Effector memory CD8-positive, alpha-beta T cell (primary cell): ENCODE measurements around the gene ZNF488.

ENCODE experiments used
- ATAC-seq: fragments of 150-1000 bp; cut with Tn5 transposase; replicated peaks from 2 replicates; pipeline ENCODE4 v1.10.0; 2021; ENCODE audit warnings: mild to moderate bottlenecking, moderate library complexity
- DNase-seq, 3 experiments: peaks; one replicate each; pipeline ENCODE4 v3.0.0; 2021
- H3K27ac Mint-ChIP-seq, 2 donors: one replicate each; pipeline ENCODE4 v1.8.0; 2022; ENCODE audit warnings: mild to moderate bottlenecking in 2 of 2, mixed read lengths in 2 of 2, moderate library complexity in 2 of 2
- H3K27me3 Mint-ChIP-seq, 2 donors: one replicate each; pipeline ENCODE4 v1.8.0; 2022; ENCODE audit warnings: mixed read lengths in 2 of 2
- H3K36me3 Mint-ChIP-seq: one replicate; pipeline ENCODE4 v1.8.0; 2022; ENCODE audit warnings: mild to moderate bottlenecking, moderate library complexity, mixed read lengths; ENCODE audit not compliant: insufficient read depth
- H3K4me1 Mint-ChIP-seq, 2 donors: one replicate each; pipeline ENCODE4 v1.8.0; 2022; ENCODE audit warnings: low read depth in 2 of 2, mixed read lengths in 2 of 2
- H3K4me3 Mint-ChIP-seq, 2 donors: one replicate each; pipeline ENCODE4 v1.8.0; 2022; ENCODE audit warnings: mild to moderate bottlenecking in 2 of 2, mixed read lengths in 2 of 2, moderate library complexity in 2 of 2
- H3K9me3 Mint-ChIP-seq, 2 donors: one replicate each; pipeline ENCODE4 v1.8.0; 2022; ENCODE audit warnings: mixed read lengths in 2 of 2

The ZNF488 gene

GRCh38 chr10:47326306-47326926, 57.7 kb downstream of the ZNF488 start:
- Mint-ChIP-seq H3K4me1 (peaks cover 0 to 10% of the 10 kb centered on the region in 2 donors), H3K9me3 (peaks cover 11 to 14% of the 10 kb centered on the region in 2 donors), H3K27me3 (peaks cover 7 to 19% of the 10 kb centered on the region in 2 donors), H3K36me3 (no peaks in the 10 kb centered on the region), H3K4me3 (no peak overlapping the region), H3K27ac (no peak overlapping the region)
- DNase-seq (no peak), ATAC-seq (no peak)

DNA sequence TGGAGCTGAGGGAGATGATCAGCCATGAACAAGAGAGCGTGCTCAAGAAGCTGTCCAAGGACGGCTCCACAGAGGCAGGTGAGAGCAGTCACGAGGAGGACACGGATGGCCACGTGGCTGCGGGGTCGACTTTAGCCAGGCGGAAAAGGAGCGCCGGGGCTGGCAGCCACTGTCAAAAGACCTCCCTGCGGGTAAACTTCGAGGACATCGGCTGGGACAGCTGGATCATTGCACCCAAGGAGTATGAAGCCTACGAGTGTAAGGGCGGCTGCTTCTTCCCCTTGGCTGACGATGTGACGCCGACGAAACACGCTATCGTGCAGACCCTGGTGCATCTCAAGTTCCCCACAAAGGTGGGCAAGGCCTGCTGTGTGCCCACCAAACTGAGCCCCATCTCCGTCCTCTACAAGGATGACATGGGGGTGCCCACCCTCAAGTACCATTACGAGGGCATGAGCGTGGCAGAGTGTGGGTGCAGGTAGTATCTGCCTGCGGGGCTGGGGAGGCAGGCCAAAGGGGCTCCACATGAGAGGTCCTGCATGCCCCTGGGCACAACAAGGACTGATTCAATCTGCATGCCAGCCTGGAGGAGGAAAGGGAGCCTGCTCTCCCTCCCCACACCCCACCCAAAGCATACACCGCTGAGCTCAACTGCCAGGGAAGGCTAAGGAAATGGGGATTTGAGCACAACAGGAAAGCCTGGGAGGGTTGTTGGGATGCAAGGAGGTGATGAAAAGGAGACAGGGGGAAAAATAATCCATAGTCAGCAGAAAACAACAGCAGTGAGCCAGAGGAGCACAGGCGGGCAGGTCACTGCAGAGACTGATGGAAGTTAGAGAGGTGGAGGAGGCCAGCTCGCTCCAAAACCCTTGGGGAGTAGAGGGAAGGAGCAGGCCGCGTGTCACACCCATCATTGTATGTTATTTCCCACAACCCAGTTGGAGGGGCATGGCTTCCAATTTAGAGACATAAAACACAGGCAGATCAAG, 58.5 kb downstream of the ZNF488 start:
- DNase-seq: no peak
- Mint-ChIP-seq H3K27ac (no peak overlapping the region), H3K4me3 (no peak overlapping the region), H3K27me3 (peaks cover 14 to 27% of the 10 kb centered on the region in 2 donors), H3K36me3 (no peaks in the 10 kb centered on the region), H3K9me3 (peaks cover 11 to 14% of the 10 kb centered on the region in 2 donors), H3K4me1 (peaks cover 0 to 10% of the 10 kb centered on the region in 2 donors)
- ATAC-seq: no peak

- H3K9me3 Mint-ChIP-seq: peaks cover 11 to 14% of the 10 kb centered on the region in 2 donors
- H3K27ac Mint-ChIP-seq: no peak overlapping the region
- no peaks in the 10 kb centered on the region for H3K36me3 Mint-ChIP-seq
- no peak overlapping the region for H3K4me3 Mint-ChIP-seq
- no peak for DNase-seq
- H3K27me3 Mint-ChIP-seq: peaks cover 14 to 28% of the 10 kb centered on the region in 2 donors
- H3K4me1 Mint-ChIP-seq: peaks cover 0 to 10% of the 10 kb centered on the region in 2 donors
- ATAC-seq: no peak
Observed at GRCh38 chr10:47323636-47324296, 60.3 kb downstream of the ZNF488 start.

- no peaks in the 10 kb centered on the region for H3K36me3 Mint-ChIP-seq
- ATAC-seq: no peak
- peaks cover 14 to 28% of the 10 kb centered on the region in 2 donors for H3K27me3 Mint-ChIP-seq
- H3K9me3 Mint-ChIP-seq: peaks cover 6 to 7% of the 10 kb centered on the region in 2 donors
- no peak overlapping the region for H3K4me3 Mint-ChIP-seq
- peaks cover 0 to 6% of the 10 kb centered on the region in 2 donors for H3K4me1 Mint-ChIP-seq
- no peak for DNase-seq
- H3K27ac Mint-ChIP-seq: no peak overlapping the region
Observed at GRCh38 chr10:47323087-47323486, 61.0 kb downstream of the ZNF488 start.

GRCh38 chr10:47322300-47323061, 61.6 kb downstream of the ZNF488 start, which contains the start of gene GDF2:
GDF2 (plus strand) TSS chr10:47322454; CDS start chr10:47322669, 215 bp downstream.
- ATAC-seq: no peak
- no peak within 1 kb of the TSS for H3K4me3 Mint-ChIP-seq
- H3K9me3 Mint-ChIP-seq: peaks cover under 1 to 1% of the 10 kb centered on the region in 2 donors
- H3K27ac Mint-ChIP-seq: no peak within 1 kb of the TSS
- H3K36me3 Mint-ChIP-seq: no peaks in the 10 kb centered on the region
- no peak for DNase-seq
- H3K4me1 Mint-ChIP-seq: peaks cover 0 to under 1% of the 10 kb centered on the region in 2 donors
- H3K27me3 Mint-ChIP-seq: peaks cover 14 to 28% of the 10 kb centered on the region in 2 donors

DNA sequence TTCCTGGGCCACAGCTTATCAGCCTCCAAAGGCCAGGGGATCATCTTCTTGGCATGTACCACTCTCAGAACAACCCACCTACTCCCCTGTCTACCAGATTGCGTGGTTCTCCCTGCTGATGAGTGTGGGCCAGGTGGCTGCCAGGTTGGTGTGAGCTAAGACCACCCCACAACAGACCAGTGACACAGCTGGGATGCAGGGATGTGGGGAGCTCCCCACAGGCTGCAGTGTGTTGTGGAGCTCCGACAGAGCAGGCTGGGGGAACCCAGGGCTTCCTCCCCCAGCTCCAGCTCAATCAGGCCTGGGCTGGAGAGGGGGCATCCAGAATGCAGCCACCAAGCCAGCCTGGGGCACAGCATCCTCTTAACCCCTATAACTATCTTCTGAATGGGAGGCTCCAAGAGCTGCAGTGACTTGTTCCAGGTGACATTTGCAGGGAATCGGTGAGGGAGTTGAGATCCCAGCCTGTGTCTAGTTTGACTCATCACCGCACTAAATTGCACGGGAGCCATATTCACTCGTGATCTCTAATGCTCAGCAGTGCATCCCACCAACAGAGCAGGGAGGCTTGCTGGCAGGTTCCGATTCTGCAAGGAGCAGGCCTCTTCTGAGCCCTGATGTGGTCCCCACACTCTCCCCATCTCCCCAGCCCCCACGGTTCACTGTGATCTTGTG, 62.4 kb downstream of the ZNF488 start:
- H3K4me3 Mint-ChIP-seq: no peak overlapping the region
- no peaks in the 10 kb centered on the region for H3K36me3 Mint-ChIP-seq
- no peaks in the 10 kb centered on the region for H3K4me1 Mint-ChIP-seq
- ATAC-seq: no peak
- no peaks in the 10 kb centered on the region for H3K9me3 Mint-ChIP-seq
- DNase-seq: no peak
- H3K27ac Mint-ChIP-seq: no peak overlapping the region
- peaks cover 14 to 28% of the 10 kb centered on the region in 2 donors for H3K27me3 Mint-ChIP-seq

DNA sequence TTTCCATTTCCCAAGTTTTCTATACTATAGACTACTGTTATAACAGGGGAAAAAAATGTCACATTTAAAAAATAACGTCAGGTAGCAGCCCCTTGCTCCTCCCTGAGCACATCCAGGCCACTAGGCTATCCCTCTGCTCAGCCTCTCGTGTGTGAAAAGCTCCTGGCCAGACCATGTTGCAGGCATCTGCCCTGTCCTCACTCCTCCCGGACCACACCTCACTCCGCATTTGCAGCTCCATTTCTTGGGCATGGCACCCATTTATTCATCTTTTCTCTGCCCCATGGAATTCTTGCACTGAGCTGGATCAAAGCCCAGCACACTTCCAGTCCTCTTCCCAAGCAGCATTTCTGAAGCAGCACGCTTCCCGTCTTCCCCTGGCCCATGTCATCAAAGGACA, 63.3 kb downstream of the ZNF488 start:
- H3K36me3 Mint-ChIP-seq: no peaks in the 10 kb centered on the region
- no peak overlapping the region for H3K4me3 Mint-ChIP-seq
- ATAC-seq (no peak), DNase-seq (no peak)
- H3K27me3 Mint-ChIP-seq: peaks cover 14 to 28% of the 10 kb centered on the region in 2 donors
- H3K4me1 Mint-ChIP-seq: no peaks in the 10 kb centered on the region
- H3K27ac Mint-ChIP-seq: no peak overlapping the region
- H3K9me3 Mint-ChIP-seq: no peaks in the 10 kb centered on the region

- Mint-ChIP-seq H3K36me3 (no peaks in the 10 kb centered on the region), H3K27me3 (peaks cover 14 to 25% of the 10 kb centered on the region in 2 donors), H3K27ac (no peak overlapping the region), H3K4me1 (no peaks in the 10 kb centered on the region), H3K9me3 (no peaks in the 10 kb centered on the region), H3K4me3 (no peak overlapping the region)
- ATAC-seq: no peak
- DNase-seq: no peak
Observed at GRCh38 chr10:47319784-47320183, 64.3 kb downstream of the ZNF488 start.

DNA sequence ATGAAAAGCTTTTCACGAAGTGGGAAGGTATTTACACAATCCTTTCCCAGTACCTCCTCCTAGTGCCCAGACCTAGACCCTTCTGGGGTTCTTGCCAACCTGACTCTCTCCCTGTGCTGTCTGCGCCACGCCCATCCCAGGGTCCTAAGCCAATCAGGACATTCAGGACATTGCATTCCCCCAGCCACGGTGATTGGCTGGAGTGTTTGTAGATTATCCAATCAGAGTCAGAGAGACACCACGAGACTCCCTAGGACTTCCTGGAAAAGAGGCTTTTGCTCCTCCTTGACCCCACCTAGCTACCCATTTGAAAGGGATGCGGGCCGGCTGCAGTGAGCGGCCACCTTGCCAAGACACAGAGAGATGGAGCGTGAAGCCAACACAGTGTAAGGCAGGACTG, 65.4 kb downstream of the ZNF488 start:
- H3K27ac Mint-ChIP-seq: no peak overlapping the region
- no peaks in the 10 kb centered on the region for H3K4me1 Mint-ChIP-seq
- no peak overlapping the region for H3K4me3 Mint-ChIP-seq
- no peak for ATAC-seq
- no peak for DNase-seq
- H3K36me3 Mint-ChIP-seq: no peaks in the 10 kb centered on the region
- peaks cover 14 to 22% of the 10 kb centered on the region in 2 donors for H3K27me3 Mint-ChIP-seq
- H3K9me3 Mint-ChIP-seq: no peaks in the 10 kb centered on the region

DNA sequence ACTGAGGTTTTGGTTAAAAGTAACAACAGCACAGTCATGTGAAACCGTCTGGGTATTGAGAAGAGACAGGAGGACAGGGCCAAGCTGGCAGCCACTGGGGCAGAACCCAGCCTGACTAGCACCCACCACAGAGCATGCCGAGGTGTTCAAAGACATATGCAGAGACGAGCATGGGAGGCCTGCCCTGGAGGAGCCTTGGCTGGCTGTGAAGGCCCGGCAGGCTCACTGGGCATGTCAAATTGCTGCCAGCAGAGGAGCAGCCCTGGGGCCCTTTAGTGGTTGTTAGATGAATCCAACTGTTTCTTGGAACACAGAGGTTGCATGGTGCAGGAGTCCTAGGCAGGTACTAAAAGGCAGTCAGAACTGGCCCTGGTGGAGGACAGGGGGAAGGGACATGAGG, 66.8 kb downstream of the ZNF488 start:
- Mint-ChIP-seq H3K27me3 (peaks cover 14 to 18% of the 10 kb centered on the region in 2 donors), H3K36me3 (no peaks in the 10 kb centered on the region), H3K4me1 (peaks cover 0 to under 1% of the 10 kb centered on the region in 2 donors), H3K9me3 (no peaks in the 10 kb centered on the region), H3K4me3 (no peak overlapping the region), H3K27ac (no peak overlapping the region)
- ATAC-seq (no peak), DNase-seq (no peak)

GRCh38 chr10:47316131-47316530, 68.0 kb downstream of the ZNF488 start:
- ATAC-seq: no peak

More at GRCh38 chr10:47316131-47316530, 68.0 kb downstream of the ZNF488 start:
- Mint-ChIP-seq H3K27me3 (peaks cover 5 to 6% of the 10 kb centered on the region in 2 donors), H3K9me3 (no peaks in the 10 kb centered on the region), H3K36me3 (no peaks in the 10 kb centered on the region), H3K4me3 (no peak overlapping the region), H3K4me1 (peaks cover 0 to 12% of the 10 kb centered on the region in 2 donors), H3K27ac (no peak overlapping the region)
- DNase-seq: no peak
